GM21367 (cell line): ENCODE data around the gene NOTCH3.

Experiments
- ATAC-seq: cut with Tn5 transposase; IDR thresholded peaks from one replicate; pipeline ENCODE4 v1.9.1; 2021; ENCODE audit not compliant: unreplicated experiment

The NOTCH3 gene

GRCh38 chr19:15125232-15126067, 75.3 kb downstream of the NOTCH3 start:
- ATAC-seq = peak; percentile 69

GRCh38 chr19:15124572-15125231, 76.1 kb downstream of the NOTCH3 start:
- peak; percentile 3 for ATAC-seq

- no peak for ATAC-seq
Measured at GRCh38 chr19:15123900-15124299, 76.9 kb downstream of the NOTCH3 start.

- no peak for ATAC-seq
Measured at GRCh38 chr19:15123031-15123890, 77.5 kb downstream of the NOTCH3 start.

GRCh38 chr19:15122331-15123030, 78.3 kb downstream of the NOTCH3 start:
- ATAC-seq = no peak

GRCh38 chr19:15120135-15121026, 80.4 kb downstream of the NOTCH3 start:
- no peak for ATAC-seq

GRCh38 chr19:15118789-15119494, 81.9 kb downstream of the NOTCH3 start:
- ATAC-seq = no peak

GRCh38 chr19:15118248-15118647, 82.5 kb downstream of the NOTCH3 start:
- ATAC-seq = no peak

- no peak for ATAC-seq
Measured at GRCh38 chr19:15116856-15117255, 83.9 kb downstream of the NOTCH3 start.

GRCh38 chr19:15115762-15116615, 84.8 kb downstream of the NOTCH3 start:
- ATAC-seq = no peak

GRCh38 chr19:15115080-15115479, 85.7 kb downstream of the NOTCH3 start:
- no peak for ATAC-seq

- no peak for ATAC-seq
Measured at GRCh38 chr19:15114153-15114540, 86.6 kb downstream of the NOTCH3 start.

- no peak for ATAC-seq
Measured at GRCh38 chr19:15113245-15114152, 87.3 kb downstream of the NOTCH3 start.

GRCh38 chr19:15112385-15112784, 88.4 kb downstream of the NOTCH3 start:
- no peak for ATAC-seq

- no peak for ATAC-seq
Measured at GRCh38 chr19:15111758-15112157, 89.0 kb downstream of the NOTCH3 start.

- no peak for ATAC-seq
Measured at GRCh38 chr19:15110418-15110815, 90.4 kb downstream of the NOTCH3 start.

GRCh38 chr19:15109768-15110417, 90.9 kb downstream of the NOTCH3 start:
- ATAC-seq = no peak
